ENCODE results near the gene MAN2B1. TPM values are rescaled to one million over a fixed set of nuclear protein-coding genes. Genes with fewer than 3 reads are reported as not detected.

The MAN2B1 gene
- total and polyA plus RNA-seq, 2 of the 13 experiments (the other 11 are each of a cell fraction or from before 2014, with no cell fraction given): 23.6 to 23.8 TPM

DNA sequence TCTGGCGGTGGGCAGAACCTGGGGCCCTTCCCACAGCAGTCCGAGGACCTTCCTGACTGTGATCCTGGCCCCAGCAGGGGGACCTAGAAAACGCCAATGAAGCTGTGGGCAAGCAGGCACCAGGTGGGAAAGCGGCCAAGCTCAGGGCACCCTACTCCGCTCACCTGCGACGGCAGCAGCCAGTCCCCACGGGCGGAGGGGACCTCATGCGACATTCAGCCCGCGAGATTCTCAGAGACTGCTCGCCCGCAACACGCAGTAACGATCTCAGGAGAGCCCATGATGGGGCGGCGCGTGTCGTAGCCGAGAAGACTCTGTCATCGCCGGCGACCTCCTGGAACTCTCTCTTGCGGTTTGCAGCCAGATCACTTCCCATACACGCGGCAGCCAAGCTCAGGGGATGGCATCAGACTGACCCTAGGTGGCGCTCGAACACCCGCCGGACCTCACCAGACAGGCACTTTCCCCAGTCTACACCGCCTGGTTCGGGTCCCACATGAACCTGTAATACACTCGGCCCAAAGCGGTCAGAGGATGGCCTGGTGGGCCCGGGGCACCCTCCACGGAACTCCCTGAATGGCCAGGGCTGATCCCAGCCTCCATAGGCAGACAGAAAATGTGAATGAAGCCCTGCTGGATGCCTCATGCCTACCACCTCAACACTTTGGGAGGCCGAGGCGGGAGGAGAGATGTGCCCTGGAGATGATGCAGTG is 26.5 kb downstream of the MAN2B1 start (continued):
- TF ChIP-seq, protein P1, sequence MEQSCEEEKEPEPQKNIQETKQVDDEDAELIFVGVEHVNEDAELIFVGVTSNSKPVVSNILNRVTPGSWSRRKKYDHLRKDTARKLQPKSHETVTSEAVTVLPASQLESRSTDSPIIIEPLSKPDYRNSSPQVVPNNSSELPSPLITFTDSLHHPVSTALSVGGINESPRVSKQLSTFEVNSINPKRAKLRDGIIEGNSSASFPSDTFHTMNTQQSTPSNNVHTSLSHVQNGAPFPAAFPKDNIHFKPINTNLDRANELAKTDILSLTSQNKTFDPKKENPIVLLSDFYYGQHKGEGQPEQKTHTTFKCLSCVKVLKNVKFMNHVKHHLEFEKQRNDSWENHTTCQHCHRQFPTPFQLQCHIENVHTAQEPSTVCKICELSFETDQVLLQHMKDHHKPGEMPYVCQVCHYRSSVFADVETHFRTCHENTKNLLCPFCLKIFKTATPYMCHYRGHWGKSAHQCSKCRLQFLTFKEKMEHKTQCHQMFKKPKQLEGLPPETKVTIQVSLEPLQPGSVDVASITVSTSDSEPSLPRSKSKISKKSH (CRISPR knock-in tag; IDR thresholded peaks at IDR 0.05; ENCODE audit: borderline replicate concordance): 0 out of 2 replicates have a peak, but pooled peaks have one; percentile 51
- TF ChIP-seq, protein P2, sequence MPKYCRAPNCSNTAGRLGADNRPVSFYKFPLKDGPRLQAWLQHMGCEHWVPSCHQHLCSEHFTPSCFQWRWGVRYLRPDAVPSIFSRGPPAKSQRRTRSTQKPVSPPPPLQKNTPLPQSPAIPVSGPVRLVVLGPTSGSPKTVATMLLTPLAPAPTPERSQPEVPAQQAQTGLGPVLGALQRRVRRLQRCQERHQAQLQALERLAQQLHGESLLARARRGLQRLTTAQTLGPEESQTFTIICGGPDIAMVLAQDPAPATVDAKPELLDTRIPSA (CRISPR knock-in tag; IDR thresholded peaks at IDR 0.05; ENCODE audit: borderline replicate concordance): no peak
- TF ChIP-seq THAP11 (CRISPR knock-in tag; IDR thresholded peaks at IDR 0.05): peak; percentile 25; the same call in 1 of the 2 replicates
- no peak for TF ChIP-seq ZNF292 (CRISPR knock-in tag; IDR thresholded peaks at IDR 0.05; ENCODE audit: borderline replicate concordance, low read depth)
- TF ChIP-seq, protein P3, sequence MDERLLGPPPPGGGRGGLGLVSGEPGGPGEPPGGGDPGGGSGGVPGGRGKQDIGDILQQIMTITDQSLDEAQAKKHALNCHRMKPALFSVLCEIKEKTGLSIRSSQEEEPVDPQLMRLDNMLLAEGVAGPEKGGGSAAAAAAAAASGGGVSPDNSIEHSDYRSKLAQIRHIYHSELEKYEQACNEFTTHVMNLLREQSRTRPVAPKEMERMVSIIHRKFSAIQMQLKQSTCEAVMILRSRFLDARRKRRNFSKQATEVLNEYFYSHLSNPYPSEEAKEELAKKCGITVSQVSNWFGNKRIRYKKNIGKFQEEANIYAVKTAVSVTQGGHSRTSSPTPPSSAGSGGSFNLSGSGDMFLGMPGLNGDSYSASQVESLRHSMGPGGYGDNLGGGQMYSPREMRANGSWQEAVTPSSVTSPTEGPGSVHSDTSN (CRISPR knock-in tag; IDR thresholded peaks at IDR 0.05): no peak
- no peak for TF ChIP-seq ZNF337 (CRISPR knock-in tag; IDR thresholded peaks at IDR 0.05; ENCODE audit: borderline replicate concordance, low read depth)
- TF ChIP-seq RAD21 (CRISPR knock-in tag; IDR thresholded peaks at IDR 0.05): peak; percentile 55; the same call in 1 of the 2 replicates
- TF ChIP-seq, protein P4, sequence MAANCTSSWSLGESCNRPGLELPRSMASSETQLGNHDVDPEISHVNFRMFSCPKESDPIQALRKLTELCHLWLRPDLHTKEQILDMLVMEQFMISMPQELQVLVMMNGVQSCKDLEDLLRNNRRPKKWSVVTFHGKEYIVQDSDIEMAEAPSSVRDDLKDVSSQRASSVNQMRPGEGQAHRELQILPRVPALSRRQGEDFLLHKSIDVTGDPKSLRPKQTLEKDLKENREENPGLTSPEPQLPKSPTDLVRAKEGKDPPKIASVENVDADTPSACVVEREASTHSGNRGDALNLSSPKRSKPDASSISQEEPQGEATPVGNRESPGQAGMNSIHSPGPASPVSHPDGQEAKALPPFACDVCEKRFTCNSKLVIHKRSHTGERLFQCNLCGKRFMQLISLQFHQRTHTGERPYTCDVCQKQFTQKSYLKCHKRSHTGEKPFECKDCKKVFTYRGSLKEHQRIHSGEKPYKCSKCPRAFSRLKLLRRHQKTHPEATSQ (CRISPR knock-in tag; IDR thresholded peaks at IDR 0.05; ENCODE audit: borderline replicate concordance): no peak
- TF ChIP-seq HOXA3 (CRISPR knock-in tag; IDR thresholded peaks at IDR 0.05): peak; percentile 56; the same call in 1 of the 2 replicates
- TF ChIP-seq HNRNPLL (IDR thresholded peaks at IDR 0.05; ENCODE audit: low read depth, low read length, poor library complexity, severe bottlenecking): peak; percentile 48
- TF ChIP-seq TGIF2 (CRISPR knock-in tag; IDR thresholded peaks at IDR 0.05): no peak
- no peak for TF ChIP-seq NFIC (IDR thresholded peaks at IDR 0.05; ENCODE audit: low read length)
- no peak for TF ChIP-seq NPAS2 (CRISPR knock-in tag; IDR thresholded peaks at IDR 0.05; ENCODE audit: borderline replicate concordance)
- 0 out of 2 replicates have a peak, but pooled peaks have one; percentile 24 for TF ChIP-seq SOX5 (CRISPR knock-in tag; IDR thresholded peaks at IDR 0.05; ENCODE audit: borderline replicate concordance)
- TF ChIP-seq MTF1 (CRISPR knock-in tag; IDR thresholded peaks at IDR 0.05): no peak
- TF ChIP-seq ZNF510 (CRISPR knock-in tag; IDR thresholded peaks at IDR 0.05; ENCODE audit: low read depth): 0 out of 2 replicates have a peak, but pooled peaks have one; percentile 53
- TF ChIP-seq ARNTL (CRISPR knock-in tag; IDR thresholded peaks at IDR 0.05): 0 out of 2 replicates have a peak, but pooled peaks have one; percentile 24
- no peak for TF ChIP-seq NFYC (CRISPR knock-in tag; IDR thresholded peaks at IDR 0.05)
- no peak for TF ChIP-seq FIP1L1 (IDR thresholded peaks at IDR 0.05; ENCODE audit: borderline replicate concordance, insufficient read depth, low read depth, low read length)
- no peak for TF ChIP-seq PCBP2 (optimal IDR thresholded peaks at IDR 0.05; ENCODE audit: low read depth, low read length, poor library complexity, severe bottlenecking)
- TF ChIP-seq ZC3H4 (CRISPR knock-in tag; IDR thresholded peaks at IDR 0.05; ENCODE audit: borderline replicate concordance): no peak
- no peak for TF ChIP-seq ZNF567 (CRISPR knock-in tag; IDR thresholded peaks at IDR 0.05; ENCODE audit: borderline replicate concordance)
- no peak for TF ChIP-seq ISL2 (CRISPR knock-in tag; IDR thresholded peaks at IDR 0.05)
- no peak for TF ChIP-seq ZNF180 (CRISPR knock-in tag; IDR thresholded peaks at IDR 0.05; ENCODE audit: borderline replicate concordance, low read depth)
- no peak for TF ChIP-seq ZNF605 (CRISPR knock-in tag; IDR thresholded peaks at IDR 0.05)
- TF ChIP-seq RFX1 (IDR thresholded peaks at IDR 0.05): no peak
- TF ChIP-seq ATAD3A (CRISPR knock-in tag; IDR thresholded peaks at IDR 0.05): no peak

Data from HepG2 (cell line).